GM23338 (cell line): ENCODE measurements around the gene FOXL1. TPM values are rescaled to one million over a fixed set of nuclear protein-coding genes. Genes with fewer than 3 reads are reported as not detected.

ENCODE experiments used
- ATAC-seq: fragments of 200-7000 bp; cut with Tn5 transposase; 3 replicates; pipeline ENCODE4 v1.9.1; 2020
- DNase-seq: peaks from one replicate; pipeline ENCODE4 v3.0.0-alpha.2; 2015; ENCODE audit warnings: low spot score
- H2AFZ ChIP-seq: fragments of 200-600 bp; sonication (generic); 2 replicates; pipeline ENCODE4 v1.8.0; 2016; ENCODE audit warnings: antibody characterized with exemption, mild to moderate bottlenecking, moderate library complexity
- H3F3A ChIP-seq: fragments of 200-600 bp; sonication (generic); replicated peaks from 2 replicates; pipeline ENCODE4 v1.8.0; 2017; ENCODE audit warnings: antibody characterized with exemption, mixed run types, low read depth
- H3K27ac ChIP-seq: fragments of 200-600 bp; sonication (generic); 2 replicates; pipeline ENCODE4 v1.6.1; 2016; ENCODE audit warnings: low read depth
- H3K27me3 ChIP-seq: fragments of 200-600 bp; sonication (generic); 2 replicates; pipeline ENCODE4 v1.8.0; 2016; ENCODE audit warnings: mild to moderate bottlenecking, mixed run types, moderate library complexity; ENCODE audit not compliant: insufficient read depth
- H3K36me3 ChIP-seq: fragments of 200-600 bp; sonication (generic); 2 replicates; pipeline ENCODE4 v1.8.0; 2016; ENCODE audit warnings: mild to moderate bottlenecking; ENCODE audit not compliant: insufficient read depth
- H3K4me1 ChIP-seq: fragments of 200-600 bp; sonication (generic); 2 replicates; pipeline ENCODE4 v1.8.0; 2016; ENCODE audit warnings: mild to moderate bottlenecking, moderate library complexity; ENCODE audit not compliant: insufficient read depth
- H3K4me2 ChIP-seq: fragments of 200-600 bp; sonication (generic); 2 replicates; pipeline ENCODE4 v1.7.1; 2017; ENCODE audit warnings: mixed run types
- H3K4me3 ChIP-seq: fragments of 200-600 bp; sonication (generic); 2 replicates; pipeline ENCODE4 v1.6.1; 2016; ENCODE audit warnings: mixed run types
- H3K79me2 ChIP-seq: fragments of 200-600 bp; sonication (generic); replicated peaks from 2 replicates; pipeline ENCODE4 v1.8.0; 2017; ENCODE audit warnings: mild to moderate bottlenecking; ENCODE audit not compliant: insufficient read depth
- H3K9me2 ChIP-seq: fragments of 200-600 bp; sonication (generic); 2 replicates; pipeline ENCODE4 v1.8.0; 2017; ENCODE audit not compliant: insufficient read depth
- H4K20me1 ChIP-seq: fragments of 200-600 bp; sonication (generic); replicated peaks from 2 replicates; pipeline ENCODE4 v1.8.0; 2017; ENCODE audit warnings: mild to moderate bottlenecking; ENCODE audit not compliant: insufficient read depth
- H3K27ac Mint-ChIP-seq: 2 replicates; pipeline ENCODE4 v1.8.0; 2020; ENCODE audit warnings: inconsistent platforms, mild to moderate bottlenecking, moderate library complexity, mixed read lengths
- H3K27me3 Mint-ChIP-seq: 3 replicates; pipeline ENCODE4 v1.8.0; 2022; ENCODE audit warnings: low read depth, mild to moderate bottlenecking, moderate library complexity, mixed read lengths, inconsistent platforms; ENCODE audit not compliant: insufficient read depth, poor library complexity
- H3K36me3 Mint-ChIP-seq: 3 replicates; pipeline ENCODE4 v1.8.0; 2021; ENCODE audit warnings: low read depth, mild to moderate bottlenecking, inconsistent platforms, moderate library complexity, mixed read lengths
- H3K4me1 Mint-ChIP-seq: 3 replicates; pipeline ENCODE4 v1.8.0; 2020; ENCODE audit warnings: mild to moderate bottlenecking, inconsistent platforms, mixed read lengths
- H3K4me3 Mint-ChIP-seq: 3 replicates; pipeline ENCODE4 v1.8.0; 2021; ENCODE audit warnings: moderate library complexity, mild to moderate bottlenecking, inconsistent platforms, mixed read lengths
- H3K9me3 Mint-ChIP-seq: 3 replicates; pipeline ENCODE4 v1.8.0; 2020; ENCODE audit warnings: moderate library complexity, mild to moderate bottlenecking, inconsistent platforms, mixed read lengths
- EZH2phosphoT487 ChIP-seq: fragments of 200-600 bp; sonication (generic); IDR thresholded peaks from one replicate; pipeline ENCODE4 v1.8.1; 2018; ENCODE audit warnings: antibody characterized with exemption; ENCODE audit not compliant: unreplicated experiment
- JUNB ChIP-seq: IDR thresholded peaks from one replicate; pipeline ENCODE4 v1.6.1; 2016; ENCODE audit warnings: antibody characterized with exemption; ENCODE audit not compliant: unreplicated experiment
- NANOG ChIP-seq: IDR thresholded peaks from 2 replicates; pipeline ENCODE4 v1.6.1; 2016; ENCODE audit warnings: antibody characterized with exemption, borderline replicate concordance
- REST ChIP-seq: IDR thresholded peaks from one replicate; pipeline ENCODE4 v1.6.1; 2018; ENCODE audit warnings: antibody characterized with exemption; ENCODE audit not compliant: unreplicated experiment
- STAT1 ChIP-seq: IDR thresholded peaks from one replicate; pipeline ENCODE4 v1.6.1; 2016; ENCODE audit warnings: antibody characterized with exemption; ENCODE audit not compliant: unreplicated experiment
- ZNF114 ChIP-seq: fragments of 250-450 bp; sonication (Bioruptor Pico); IDR thresholded peaks from 2 replicates; pipeline ENCODE4 v1.5.0; 2020; ENCODE audit warnings: mild to moderate bottlenecking, moderate library complexity
- ZNF462 ChIP-seq: fragments of 250-450 bp; sonication (Bioruptor Pico); IDR thresholded peaks from 2 replicates; pipeline ENCODE4 v1.5.0; 2020; ENCODE audit warnings: mild to moderate bottlenecking, moderate library complexity
- polyA plus RNA-seq: library from polyadenylated mRNA; unstranded; fragments of >200 nt; fragmentation: Nextera tagmentation; extraction: Ambion mirVana; gene quantifications from 2 replicates; pipeline ENCODE4 v1.2.1, GENCODE V29; 2016
- total RNA-seq: library from RNA; depleted of rRNA; stranded (reverse); fragments of >200 nt; shearing (Covaris generic); gene quantifications from 2 replicates; pipeline ENCODE4 v1.2.3, GENCODE V29; 2014

The FOXL1 gene
- total and polyA plus RNA-seq, 2 experiments from 2014 or later, result 0.31 TPM; not detected in 1

GRCh38 chr16:86537486-86537885, 40.9 kb upstream of the FOXL1 start:
- H3K4me3 Mint-ChIP-seq, result no peak overlapping the region
- H3K4me1 Mint-ChIP-seq, result no peaks in the 10 kb centered on the region
- DNase-seq (no peak), ATAC-seq (no peak)
- Histone ChIP-seq H3K79me2 (no peaks in the 10 kb centered on the region), H3K27ac (no peak overlapping the region), H4K20me1 (no peaks in the 10 kb centered on the region), H2AFZ (no peak overlapping the region), H3K27me3 (no peaks in the 10 kb centered on the region), H3K4me2 (no peak overlapping the region), H3K36me3 (no peaks in the 10 kb centered on the region; the same call in 1 of the 2 replicates), H3K4me3 (no peak overlapping the region), H3K9me2 (no peaks in the 10 kb centered on the region), H3K4me1 (no peaks in the 10 kb centered on the region), H3F3A (no peaks in the 10 kb centered on the region)
- no peak for TF ChIP-seq ZNF114 (CRISPR knock-in tag)
- no peak for TF ChIP-seq STAT1
- no peak for TF ChIP-seq EZH2phosphoT487
- TF ChIP-seq ZNF462 (CRISPR knock-in tag), result no peak
- no peak for TF ChIP-seq JUNB
- TF ChIP-seq NANOG, result no peak
- no peak for TF ChIP-seq REST
- peaks cover 10% of the 10 kb centered on the region; the same call in 2 of the 3 replicates for H3K36me3 Mint-ChIP-seq
- H3K9me3 Mint-ChIP-seq, result no peaks in the 10 kb centered on the region
- no peak overlapping the region for H3K27ac Mint-ChIP-seq
- H3K27me3 Mint-ChIP-seq, result peaks cover 3% of the 10 kb centered on the region
